HG02678 (cell line): ENCODE measurements around the gene ADAM11.

ENCODE experiments used
- ATAC-seq: cut with Tn5 transposase; IDR thresholded peaks from one replicate; pipeline ENCODE4 v1.9.1; 2021; ENCODE audit warnings: mild to moderate bottlenecking, moderate library complexity; ENCODE audit not compliant: unreplicated experiment

ADAM11 gene

DNA sequence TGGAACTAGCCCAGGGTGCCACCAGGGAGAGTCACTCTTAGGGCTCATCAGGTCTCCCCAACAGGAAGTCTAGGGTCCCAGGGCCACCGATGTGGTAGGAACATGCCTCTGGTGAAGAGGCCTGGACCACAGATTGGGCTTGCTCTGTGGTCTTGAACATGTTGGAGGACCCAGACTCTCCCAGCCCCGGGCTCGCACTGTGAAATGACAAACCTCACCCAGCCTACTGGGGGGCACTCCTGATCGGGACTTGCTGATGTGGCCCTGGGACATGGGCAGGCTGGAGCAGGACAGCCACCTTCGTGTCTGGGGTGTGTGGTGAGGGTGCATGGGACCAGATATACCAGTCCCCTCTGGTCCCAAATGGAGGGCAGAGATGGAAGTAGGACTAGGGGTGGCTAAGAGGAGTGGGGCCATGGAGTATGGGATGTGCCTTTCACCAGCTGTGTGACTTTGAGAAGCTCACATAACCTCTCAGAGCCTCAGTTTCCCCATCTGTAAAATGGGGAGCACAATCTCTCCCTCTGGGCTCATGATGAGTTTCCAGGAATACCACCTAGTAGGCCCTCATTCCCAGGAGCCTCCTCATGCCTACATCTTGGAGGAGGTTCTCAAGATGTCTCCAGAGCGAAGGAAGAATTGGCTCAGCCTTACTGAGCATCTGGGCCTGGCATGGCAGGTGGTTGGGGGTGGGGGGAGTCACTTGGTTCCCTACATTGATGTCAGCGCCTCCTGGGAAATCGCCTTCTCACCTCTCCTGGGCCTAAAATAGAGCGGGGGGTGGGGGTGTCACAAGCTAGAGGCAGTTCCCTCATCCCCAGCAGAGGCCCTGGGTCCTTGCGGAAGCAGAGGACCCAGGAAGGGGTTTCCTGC lies 1.5 kb upstream of the ADAM11 start:
- no peak for ATAC-seq

DNA sequence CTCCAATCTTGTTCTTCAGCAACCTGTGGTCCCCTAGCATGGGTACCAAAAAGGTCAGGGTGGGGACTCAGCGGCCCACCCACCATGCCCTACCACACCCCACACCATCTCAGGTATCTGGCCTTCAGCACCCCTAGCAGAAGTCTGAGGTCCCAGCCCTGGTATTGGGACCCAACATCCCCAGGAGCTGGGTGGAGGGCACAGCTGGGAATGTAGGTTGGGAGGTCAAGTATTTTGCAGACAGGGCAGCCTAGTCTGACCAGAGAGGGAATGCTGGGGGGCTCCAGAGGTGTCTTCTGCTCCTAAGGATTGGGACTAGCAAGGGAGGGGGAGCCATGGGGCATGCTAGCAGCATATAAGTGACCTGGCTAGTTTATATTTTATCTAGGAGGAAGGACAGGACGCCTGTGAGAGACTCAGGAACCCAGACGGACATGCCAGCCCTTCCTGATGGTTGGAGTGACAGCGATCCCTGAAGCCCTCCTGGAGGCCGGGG lies 822 bp upstream of the ADAM11 start:
- ATAC-seq: no peak

DNA sequence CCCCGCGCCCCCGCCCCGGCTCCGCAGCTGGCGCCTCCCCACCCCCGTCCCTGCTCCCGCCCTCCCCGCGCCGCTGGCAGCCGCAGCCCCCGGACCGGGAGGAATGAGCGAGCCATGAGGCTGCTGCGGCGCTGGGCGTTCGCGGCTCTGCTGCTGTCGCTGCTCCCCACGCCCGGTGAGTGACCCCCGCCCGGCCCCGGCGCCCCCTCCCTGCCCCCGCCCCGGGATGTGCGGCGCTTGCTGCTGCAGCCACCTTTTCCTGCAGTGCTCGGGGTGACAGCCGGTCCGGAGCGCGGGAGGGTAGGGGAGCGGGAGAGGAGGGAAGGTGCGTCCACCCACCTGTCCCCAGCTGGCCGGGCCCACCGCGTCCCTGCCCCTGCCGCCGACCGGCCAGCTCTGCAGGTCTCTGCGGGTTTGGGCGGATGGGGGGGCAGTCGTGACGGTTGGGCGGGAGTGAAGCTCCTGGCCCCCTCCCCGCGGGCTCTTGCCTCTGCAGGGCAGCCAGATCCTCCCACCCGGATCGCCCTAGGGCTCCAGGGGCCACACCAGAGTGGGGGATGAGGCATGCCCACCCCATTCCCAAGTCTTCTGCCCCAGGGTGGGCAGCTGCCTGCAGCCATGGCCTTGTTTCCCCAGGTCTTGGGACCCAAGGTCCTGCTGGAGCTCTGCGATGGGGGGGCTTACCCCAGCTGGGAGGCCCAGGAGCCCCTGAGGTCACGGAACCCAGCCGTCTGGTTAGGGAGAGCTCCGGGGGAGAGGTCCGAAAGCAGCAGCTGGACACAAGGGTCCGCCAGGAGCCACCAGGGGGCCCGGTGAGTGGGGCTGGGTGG lies 513 bp downstream of the ADAM11 start:
- ATAC-seq: no peak

DNA sequence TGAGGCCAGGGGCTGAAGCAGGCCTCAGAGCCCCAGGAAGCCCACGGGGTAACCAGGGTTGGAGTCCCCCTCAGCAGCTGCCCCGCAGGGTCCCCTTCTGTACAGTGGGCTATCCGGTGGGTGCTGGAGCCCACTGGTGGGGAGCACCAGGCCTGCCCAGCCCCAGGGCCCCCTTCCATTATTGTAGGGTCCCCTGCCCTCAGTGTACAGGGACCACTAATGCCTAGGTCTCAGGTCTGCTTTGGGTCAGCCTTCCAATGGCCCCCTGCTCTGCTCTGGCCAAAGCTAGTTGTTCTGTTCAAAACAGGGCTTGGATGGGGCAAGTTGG lies 1.1 kb downstream of the ADAM11 start:
- ATAC-seq: no peak

DNA sequence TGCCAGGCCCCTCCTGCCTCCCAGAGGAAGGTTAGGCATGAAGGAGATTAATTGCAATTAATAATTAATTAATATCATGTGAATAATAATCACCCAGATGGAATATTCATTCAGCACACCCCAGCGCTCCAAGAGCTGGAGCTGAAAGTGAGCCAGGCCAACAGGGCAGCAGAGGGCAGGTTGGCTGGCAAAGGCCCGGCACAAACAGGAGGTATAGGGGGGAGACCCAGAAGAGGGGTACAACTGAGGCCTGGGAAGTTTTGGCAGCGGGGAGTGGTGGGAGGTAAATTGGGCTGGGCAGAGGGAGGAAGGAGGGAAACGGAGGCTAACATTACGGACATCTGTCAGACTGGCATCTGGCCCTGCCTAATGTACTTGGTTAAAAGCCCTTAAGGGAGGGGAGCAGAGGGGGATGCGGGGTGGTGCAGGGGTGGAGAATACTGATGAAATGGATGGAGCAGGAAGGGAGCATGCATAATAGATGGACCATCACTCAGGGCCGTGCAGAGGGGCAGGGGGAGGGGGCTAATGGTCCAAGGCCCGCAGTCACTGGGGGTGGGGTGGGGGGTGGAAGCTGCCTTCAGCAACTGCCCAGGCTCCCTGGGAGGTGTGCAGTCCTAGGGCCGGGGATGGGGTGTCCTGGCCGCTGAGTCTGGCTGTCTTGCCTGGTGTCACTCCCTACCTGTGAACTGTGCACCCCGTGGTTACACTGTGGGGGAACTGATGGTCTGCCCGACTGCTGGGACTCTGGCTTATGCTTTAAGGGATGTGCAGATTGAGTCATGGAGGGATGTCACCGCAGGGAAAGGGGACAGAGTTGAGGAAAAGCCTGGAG lies 1.9 kb downstream of the ADAM11 start:
- no peak for ATAC-seq

DNA sequence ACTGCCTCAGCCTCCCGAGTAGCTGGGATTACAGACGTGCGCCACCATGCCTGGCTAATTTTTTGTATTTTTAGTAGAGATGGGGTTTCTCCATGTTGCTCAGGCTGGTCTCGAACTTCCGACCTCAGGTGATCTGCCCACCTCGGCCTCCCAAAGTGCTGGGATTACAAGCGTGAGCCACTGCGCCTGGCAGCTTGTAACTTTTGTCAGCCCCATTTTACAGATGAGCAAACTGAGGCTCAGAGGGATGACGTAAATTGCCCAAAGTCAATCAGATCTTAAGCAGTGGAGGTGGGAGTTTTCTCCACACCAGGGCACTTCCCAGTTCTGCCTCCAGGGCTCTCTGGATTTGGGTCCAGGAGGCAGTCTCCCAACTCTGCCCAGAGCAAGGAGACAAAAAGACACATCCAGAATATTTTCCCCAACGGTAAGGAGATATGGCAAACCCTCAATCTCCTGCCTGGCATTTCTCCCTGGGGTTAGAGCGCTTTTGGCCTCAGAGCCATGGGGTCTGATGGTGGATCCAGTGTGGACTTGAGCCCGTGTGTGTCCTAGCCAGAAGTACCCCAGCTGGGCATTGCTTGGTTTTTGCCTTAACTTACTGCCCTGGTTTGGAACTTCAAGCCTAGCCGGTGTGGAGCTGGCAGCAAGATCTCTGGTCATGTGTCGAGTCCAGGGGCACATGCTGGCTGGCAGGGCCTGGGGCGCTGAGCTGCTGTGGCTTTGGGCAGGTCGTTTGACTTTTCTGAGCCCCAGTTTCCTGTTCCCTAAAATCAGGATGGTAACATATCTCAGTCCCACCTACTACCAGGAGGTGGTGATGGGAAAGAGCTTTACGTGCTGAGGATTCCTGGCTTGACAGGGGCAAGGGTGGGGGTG lies 3.4 kb downstream of the ADAM11 start:
- no peak for ATAC-seq

DNA sequence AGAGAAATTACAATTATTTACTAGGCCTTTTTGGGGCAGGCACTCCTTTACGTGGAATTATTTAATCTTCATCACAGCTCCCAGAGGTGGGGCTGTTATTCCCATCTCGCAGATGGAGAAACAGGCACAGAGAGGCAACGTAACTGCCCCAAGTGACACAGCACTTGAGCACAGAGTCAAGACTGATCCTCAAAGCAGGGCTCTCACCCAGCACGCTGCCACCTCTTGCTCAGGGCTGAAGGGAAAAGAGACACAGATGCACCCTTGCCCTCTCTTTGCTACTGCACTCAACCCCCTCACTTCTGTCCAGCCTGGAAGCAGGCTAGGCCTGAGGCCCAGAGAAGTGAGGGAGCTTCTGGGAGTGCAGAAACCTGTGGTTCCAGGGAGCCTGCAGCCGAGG lies 4.4 kb downstream of the ADAM11 start:
- no peak for ATAC-seq

DNA sequence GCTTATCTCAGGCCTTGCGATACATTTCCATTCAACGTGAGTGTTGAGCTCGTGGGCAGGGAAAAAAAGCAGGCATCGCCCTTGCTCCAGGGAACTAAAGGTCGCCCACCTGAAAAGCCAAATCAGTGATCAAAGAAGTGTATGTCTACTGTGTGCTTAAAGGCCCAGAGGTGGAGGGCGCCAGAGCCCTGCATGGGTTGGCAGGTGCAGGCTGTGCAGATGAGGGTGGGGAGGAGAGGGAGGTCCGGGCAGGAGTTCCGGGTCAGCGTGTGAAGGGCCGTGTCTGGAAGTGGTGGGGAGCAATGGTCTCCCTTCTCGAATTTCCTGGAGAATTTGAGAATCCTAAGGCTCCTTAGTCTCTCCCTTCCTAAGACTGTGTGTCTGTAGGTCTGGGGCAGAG lies 7.2 kb downstream of the ADAM11 start:
- no peak for ATAC-seq

DNA sequence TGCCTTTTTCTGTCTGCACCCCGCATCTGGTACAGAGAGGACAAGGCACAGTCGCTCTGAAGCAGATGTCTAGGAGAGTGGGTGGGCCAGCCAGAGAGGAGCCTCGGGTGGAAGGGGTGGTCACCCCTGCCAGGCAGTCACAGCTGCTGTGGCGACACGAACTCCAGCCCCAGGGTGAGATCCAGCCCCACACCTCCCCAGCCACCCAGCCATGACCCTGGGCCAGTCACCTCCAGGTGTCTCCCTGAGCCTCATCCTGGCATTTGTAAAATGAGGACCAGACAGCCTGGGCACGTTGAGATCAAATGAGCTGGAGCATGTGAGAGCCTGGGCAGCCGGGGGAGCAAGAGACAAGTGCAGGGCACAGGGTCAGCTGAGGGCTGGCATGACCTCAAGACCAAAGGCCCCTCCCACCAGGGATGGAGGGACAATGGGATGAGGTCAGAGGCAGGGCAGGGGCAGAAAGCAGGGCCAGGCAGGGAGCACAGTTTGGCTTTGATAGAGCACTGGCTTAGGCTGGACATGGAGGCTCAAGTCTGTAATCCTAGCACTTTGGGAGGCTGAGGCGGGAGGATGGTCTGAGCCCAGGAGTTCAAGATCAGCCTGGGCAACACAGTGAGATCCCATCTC lies 7.7 kb downstream of the ADAM11 start:
- ATAC-seq: no peak

DNA sequence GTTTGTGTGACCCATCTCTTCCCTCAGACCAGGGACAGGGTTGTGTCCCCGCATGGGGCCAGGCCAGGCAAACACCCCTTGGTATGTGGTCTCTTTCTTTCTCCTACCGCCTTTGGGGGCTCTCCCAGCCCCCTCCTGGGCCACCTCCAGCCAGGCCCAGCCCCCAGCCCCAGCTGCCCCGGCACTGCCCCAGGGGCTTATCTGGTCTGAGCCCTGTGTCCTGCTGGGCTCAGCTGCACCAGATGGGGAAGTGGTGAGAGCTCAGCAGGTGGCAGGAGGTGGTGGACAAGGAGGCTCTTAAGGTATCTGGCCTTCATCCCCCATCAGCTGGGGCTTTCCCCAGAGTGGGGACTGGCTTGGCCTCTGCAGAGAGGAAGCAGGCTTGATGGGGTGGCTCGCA lies 8.7 kb downstream of the ADAM11 start:
- no peak for ATAC-seq

DNA sequence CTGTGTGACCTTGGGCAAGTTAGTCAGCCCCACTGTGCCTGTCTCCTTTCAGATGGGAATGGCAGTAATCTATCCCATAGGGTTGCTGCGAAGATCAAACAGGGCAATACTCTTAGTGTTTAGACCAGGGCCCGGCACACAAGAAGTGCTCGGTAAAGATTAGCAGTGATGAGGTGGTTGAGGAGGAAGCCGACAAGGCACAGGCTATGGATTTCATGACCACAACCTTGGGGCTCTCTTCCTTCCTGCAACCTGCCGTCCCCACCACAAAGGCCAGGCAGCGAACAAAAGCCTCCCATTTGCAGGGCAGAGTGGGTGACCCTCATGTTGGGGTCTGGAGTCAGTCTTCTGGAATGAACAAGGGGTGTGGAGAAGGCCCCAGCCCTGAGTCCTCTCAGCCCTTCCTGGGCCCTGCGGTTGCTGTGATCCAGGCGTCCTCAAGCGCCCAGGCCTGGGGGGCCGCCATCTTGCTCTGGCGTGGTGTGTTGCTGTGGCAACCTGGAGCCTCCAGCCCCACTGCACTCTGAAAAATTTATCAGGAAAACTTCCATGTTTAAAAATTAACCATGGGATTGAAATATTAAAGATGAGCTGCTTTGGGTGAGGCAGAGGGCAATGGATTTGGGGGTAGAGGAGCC lies 9.8 kb downstream of the ADAM11 start:
- no peak for ATAC-seq

DNA sequence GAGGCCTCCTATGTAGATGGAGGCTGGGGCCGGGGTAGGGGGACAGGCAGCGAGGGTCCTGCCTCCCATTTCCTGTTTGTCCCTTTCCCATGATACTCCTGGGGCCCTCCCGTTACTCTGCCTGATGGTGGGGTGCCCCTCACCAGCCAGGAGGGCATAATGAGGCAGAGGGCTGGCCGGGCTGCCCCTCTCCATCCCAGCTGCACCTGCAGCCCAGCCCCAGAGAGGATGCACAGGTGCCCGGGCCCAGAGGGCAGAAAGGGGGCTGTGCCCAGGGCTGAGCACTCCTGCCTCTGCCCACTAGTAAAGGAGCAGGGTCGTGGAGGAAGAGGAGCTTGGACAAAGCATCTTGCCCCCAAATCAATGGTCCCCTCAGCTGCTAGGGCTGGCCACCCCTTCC lies 10.4 kb downstream of the ADAM11 start:
- no peak for ATAC-seq

DNA sequence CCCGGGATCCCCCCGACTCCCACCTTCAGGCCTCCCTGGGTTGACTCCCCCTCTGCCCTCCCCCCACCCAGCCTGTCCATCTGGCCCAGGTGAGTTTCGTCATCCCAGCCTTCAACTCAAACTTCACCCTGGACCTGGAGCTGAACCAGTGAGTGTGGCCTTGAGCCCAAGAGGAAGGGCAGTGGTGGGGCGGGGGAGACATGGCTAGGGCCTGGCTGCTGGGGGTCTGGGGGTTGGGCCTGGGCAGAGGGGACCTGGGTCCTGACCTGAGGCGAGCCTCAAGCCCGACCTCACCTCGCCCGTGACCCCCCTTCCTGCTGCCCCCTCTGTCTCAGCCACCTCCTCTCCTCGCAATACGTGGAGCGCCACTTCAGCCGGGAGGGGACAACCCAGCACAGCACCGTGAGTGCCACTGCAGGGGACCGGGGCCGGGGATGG lies 10.9 kb downstream of the ADAM11 start:
- ATAC-seq: no peak

DNA sequence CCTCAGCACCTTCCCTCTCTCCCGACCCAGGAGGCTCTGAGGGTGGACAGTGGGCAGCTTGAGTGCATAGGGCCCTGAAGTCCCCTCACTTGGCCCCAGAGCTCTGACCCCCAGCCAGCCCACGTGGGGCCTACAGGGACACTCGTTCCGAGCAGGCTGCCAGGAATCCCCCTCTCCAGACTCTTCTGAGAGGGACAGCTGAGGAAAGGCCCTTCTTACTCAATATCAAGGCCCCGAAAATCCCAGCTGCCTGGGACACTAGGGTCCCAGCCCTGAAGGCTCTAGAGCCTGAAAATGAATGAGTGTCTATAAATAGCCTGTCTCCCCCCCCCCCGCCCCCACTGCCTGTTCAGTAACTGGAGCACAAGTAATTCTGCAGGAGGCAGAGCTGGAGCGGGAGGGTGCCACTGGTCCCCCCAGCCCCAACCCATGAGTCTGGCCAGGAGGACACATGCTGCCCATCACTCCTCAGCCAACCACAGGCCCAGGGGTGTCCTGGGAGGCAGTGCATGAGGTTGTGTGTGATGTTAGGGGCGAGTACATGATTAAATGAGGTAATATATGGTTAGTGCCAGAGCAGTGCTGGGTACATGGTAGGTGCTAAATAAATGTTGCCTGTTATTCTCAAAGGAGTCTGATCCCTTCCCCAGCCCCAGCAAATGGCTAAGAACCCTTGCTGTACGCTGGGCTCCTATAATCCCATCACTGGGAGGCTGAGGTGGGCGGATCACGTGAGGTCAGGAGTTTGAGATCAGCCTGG lies 11.6 kb downstream of the ADAM11 start:
- ATAC-seq: no peak

DNA sequence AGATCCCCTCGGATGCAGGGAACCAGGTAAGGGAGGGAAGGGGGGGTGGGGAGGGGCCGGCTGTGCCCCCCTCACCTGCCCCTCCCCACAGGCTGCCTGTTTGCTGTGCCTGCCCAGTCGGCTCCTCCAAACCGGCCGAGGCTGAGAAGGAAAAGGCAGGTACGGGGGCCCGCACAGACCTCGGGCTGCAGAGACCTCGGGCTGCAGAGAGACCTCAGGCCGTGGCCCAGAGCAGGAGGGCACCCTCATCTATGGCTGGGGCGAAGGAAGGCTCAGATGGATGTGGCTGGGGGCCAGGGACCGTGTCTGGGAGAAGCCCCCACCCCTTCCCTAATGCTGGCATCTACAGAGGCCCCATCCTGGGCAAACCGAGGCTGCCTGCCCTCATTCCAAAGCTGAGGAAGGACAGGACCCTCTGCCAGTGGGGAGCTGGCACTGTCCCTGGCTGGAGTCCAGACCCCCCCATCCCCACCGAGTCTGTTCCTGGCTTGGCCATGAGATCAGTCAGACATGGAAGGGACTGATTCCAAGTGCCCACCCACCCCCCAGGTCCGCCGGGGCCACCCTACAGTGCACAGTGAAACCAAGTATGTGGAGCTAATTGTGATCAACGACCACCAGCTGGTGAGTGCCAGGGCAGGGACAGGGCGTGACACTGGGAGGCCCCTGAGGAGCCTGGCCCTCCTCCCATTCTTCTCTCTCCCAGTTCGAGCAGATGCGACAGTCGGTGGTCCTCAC lies 13.7 kb downstream of the ADAM11 start:
- ATAC-seq: no peak

DNA sequence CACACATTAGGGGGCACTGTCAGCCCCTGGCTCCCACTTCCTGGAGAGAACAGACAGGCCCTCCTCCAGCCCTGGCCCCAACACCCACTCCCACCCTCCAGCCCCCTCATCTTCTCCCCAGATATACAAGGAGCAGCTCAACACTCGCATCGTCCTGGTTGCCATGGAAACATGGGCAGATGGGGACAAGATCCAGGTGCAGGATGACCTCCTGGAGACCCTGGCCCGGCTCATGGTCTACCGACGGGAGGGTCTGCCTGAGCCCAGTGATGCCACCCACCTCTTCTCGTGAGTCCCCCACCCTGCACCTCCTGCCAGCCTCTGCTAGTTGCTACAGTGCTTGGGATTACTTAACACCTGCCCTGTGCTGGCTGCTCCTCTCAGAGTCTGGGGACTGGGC lies 14.4 kb downstream of the ADAM11 start:
- no peak for ATAC-seq

DNA sequence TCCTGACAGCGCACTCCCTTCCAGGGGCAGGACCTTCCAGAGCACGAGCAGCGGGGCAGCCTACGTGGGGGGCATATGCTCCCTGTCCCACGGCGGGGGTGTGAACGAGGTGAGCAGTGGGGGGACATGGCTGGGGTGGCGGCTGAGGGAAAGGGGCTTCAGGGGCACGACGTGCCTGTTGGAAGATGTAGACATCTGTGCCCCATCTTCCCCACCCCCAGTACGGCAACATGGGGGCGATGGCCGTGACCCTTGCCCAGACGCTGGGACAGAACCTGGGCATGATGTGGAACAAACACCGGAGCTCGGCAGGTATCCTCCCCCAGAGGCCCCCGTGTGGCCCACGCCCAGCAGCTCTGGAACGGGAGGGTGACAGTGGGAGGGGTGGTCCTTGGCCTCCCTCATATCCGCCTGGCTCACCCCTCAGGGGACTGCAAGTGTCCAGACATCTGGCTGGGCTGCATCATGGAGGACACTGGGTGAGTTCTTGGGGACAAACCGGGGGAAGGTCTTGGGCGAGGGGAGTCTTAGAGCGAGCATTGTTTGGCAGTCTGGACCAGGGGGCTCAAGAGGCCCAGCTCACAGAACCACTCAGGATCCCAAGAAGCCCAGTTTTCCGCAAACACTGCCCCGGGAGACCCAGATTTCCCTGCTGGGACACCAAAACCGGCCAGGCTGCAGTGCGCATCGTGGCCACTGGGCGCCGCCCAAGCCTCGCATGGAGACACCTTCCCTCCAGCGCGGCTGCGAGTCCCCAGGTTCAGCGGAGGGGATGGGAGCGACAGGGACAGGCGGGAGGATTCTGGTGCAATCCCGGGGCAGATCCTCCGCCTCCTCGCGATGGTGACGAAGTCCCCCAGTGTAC lies 15.7 kb downstream of the ADAM11 start:
- peak; percentile 37 for ATAC-seq
